ENCODE measurements around the gene ST7. TPM values are rescaled to one million over a fixed set of nuclear protein-coding genes. Genes with fewer than 3 reads are reported as not detected.

Gene ST7
- total RNA-seq, 2 experiments from 2014 or later = 5.9 to 9.2 TPM

GRCh38 chr7:117083648-117084047 is 130.3 kb downstream of the ST7 start:
- TF ChIP-seq CTCF (IDR thresholded peaks at IDR 0.05) = no peak
- Mint-ChIP-seq H3K36me3 (ENCODE audit: low read depth) (no peaks in the 10 kb centered on the region), H3K27me3 (no peaks in the 10 kb centered on the region), H3K4me3 (no peak overlapping the region), H3K4me1 (ENCODE audit: low read depth) (peaks cover 22% of the 10 kb centered on the region), H3K9me3 (no peaks in the 10 kb centered on the region), H3K27ac (no peak overlapping the region)
- DNase-seq (no peak), ATAC-seq (no peak)
- ChIA-PET POLR2A (interaction anchor here (0.9 to 1.2 kb wide), 2 partner anchors 27 to 71 kb away, joined by 3 read pairs; no protein-coding TSS in a partner anchor), CTCF (interaction anchor here (0.8 to 1.0 kb wide), 2 partner anchors 9 to 34 kb away, joined by 3 read pairs; no protein-coding TSS in a partner anchor)
- intact Hi-C loops (cut with micrococcal nuclease) = no loop called here

GRCh38 chr7:117084286-117084685 is 131.0 kb downstream of the ST7 start:
- peaks cover 22% of the 10 kb centered on the region for H3K4me1 Mint-ChIP-seq (ENCODE audit: low read depth)
- POLR2A ChIA-PET = interaction anchor here (1.2 kb wide), 1 partner anchor 27 kb away, joined by 3 read pairs; no protein-coding TSS in a partner anchor
- CTCF ChIA-PET = interaction anchor here (0.8 kb wide), 1 partner anchor 35 kb away, joined by 3 read pairs; no protein-coding TSS in a partner anchor

GRCh38 chr7:117085275-117085674 is 132.0 kb downstream of the ST7 start:
- DNase-seq (no peak), ATAC-seq (no peak)
- Mint-ChIP-seq H3K27ac (no peak overlapping the region), H3K9me3 (no peaks in the 10 kb centered on the region), H3K27me3 (no peaks in the 10 kb centered on the region), H3K4me1 (ENCODE audit: low read depth) (peaks cover 22% of the 10 kb centered on the region), H3K4me3 (no peak overlapping the region), H3K36me3 (ENCODE audit: low read depth) (no peaks in the 10 kb centered on the region)
- no peak for TF ChIP-seq CTCF (IDR thresholded peaks at IDR 0.05)
- CTCF ChIA-PET = interaction anchor here (1.0 to 1.5 kb wide), 2 partner anchors 16 to 63 kb away, joined by 3 to 5 read pairs; no protein-coding TSS in a partner anchor
- intact Hi-C loops (cut with micrococcal nuclease) = no loop called here
- POLR2A ChIA-PET = no interaction called here

More at GRCh38 chr7:117084286-117084685, 131.0 kb downstream of the ST7 start:
- H3K27me3 Mint-ChIP-seq = no peaks in the 10 kb centered on the region
- no peaks in the 10 kb centered on the region for H3K36me3 Mint-ChIP-seq (ENCODE audit: low read depth)
- intact Hi-C loops (cut with micrococcal nuclease) = no loop called here
- ATAC-seq (no peak), DNase-seq (no peak)
- no peak for TF ChIP-seq CTCF (IDR thresholded peaks at IDR 0.05)
- H3K4me3 Mint-ChIP-seq = no peak overlapping the region
- H3K27ac Mint-ChIP-seq = no peak overlapping the region
- H3K9me3 Mint-ChIP-seq = no peaks in the 10 kb centered on the region

- POLR2A ChIA-PET = no interaction called here
Observed at GRCh38 chr7:117085769-117086463, 132.6 kb downstream of the ST7 start.

More at GRCh38 chr7:117085769-117086463, 132.6 kb downstream of the ST7 start:
- H3K27ac Mint-ChIP-seq = no peak overlapping the region
- no peak overlapping the region for H3K4me3 Mint-ChIP-seq
- ATAC-seq = peak; percentile 56
- no peak for TF ChIP-seq CTCF (IDR thresholded peaks at IDR 0.05)
- no peaks in the 10 kb centered on the region for H3K36me3 Mint-ChIP-seq (ENCODE audit: low read depth)
- H3K4me1 Mint-ChIP-seq (ENCODE audit: low read depth) = peaks cover 22% of the 10 kb centered on the region
- DNase-seq = no peak
- H3K27me3 Mint-ChIP-seq = no peaks in the 10 kb centered on the region
- H3K9me3 Mint-ChIP-seq = no peaks in the 10 kb centered on the region
- CTCF ChIA-PET = interaction anchor here (0.6 to 1.5 kb wide), 3 partner anchors 17 to 877 kb away, joined by 3 to 5 read pairs (median 4); no protein-coding TSS in a partner anchor
- intact Hi-C loops (cut with micrococcal nuclease) = no loop called here
